Measurements from ENCODE around the gene SELENON. TPM values are rescaled to one million over a fixed set of nuclear protein-coding genes. Genes with fewer than 3 reads are reported as not detected.

The SELENON gene
- total RNA-seq, 1 donor from 2014 or later: 146 TPM

- Mint-ChIP-seq H3K27ac (ENCODE audit: unreplicated experiment) (peak overlapping the region; percentile 70), H3K9me3 (no peaks in the 10 kb centered on the region), H3K27me3 (ENCODE audit: low read depth) (no peaks in the 10 kb centered on the region), H3K4me3 (peak overlapping the region; percentile 13), H3K4me1 (peaks cover 72% of the 10 kb centered on the region), H3K36me3 (ENCODE audit: low read depth) (no peaks in the 10 kb centered on the region)
- no peak for DNase-seq (ENCODE audit: low read depth, low spot score)
- no peak for TF ChIP-seq CTCF (conservative IDR thresholded peaks at IDR 0.05)
Measured at GRCh38 chr1:25772692-25773245, 27.2 kb upstream of the SELENON start.

- DNase-seq (ENCODE audit: low read depth, low spot score): no peak
- Mint-ChIP-seq H3K27ac (ENCODE audit: unreplicated experiment) (no peak overlapping the region), H3K36me3 (ENCODE audit: low read depth) (no peaks in the 10 kb centered on the region), H3K4me1 (peaks cover 72% of the 10 kb centered on the region), H3K4me3 (peak overlapping the region; percentile 36), H3K9me3 (no peaks in the 10 kb centered on the region), H3K27me3 (ENCODE audit: low read depth) (no peaks in the 10 kb centered on the region)
- TF ChIP-seq CTCF (conservative IDR thresholded peaks at IDR 0.05): no peak
Measured at GRCh38 chr1:25773441-25774125, 26.4 kb upstream of the SELENON start.

- DNase-seq (ENCODE audit: low read depth, low spot score): no peak
- no peak overlapping the region for H3K27ac Mint-ChIP-seq (ENCODE audit: unreplicated experiment)
- H3K4me1 Mint-ChIP-seq: peaks cover 65% of the 10 kb centered on the region
- H3K9me3 Mint-ChIP-seq: no peaks in the 10 kb centered on the region
- peak overlapping the region; percentile 12 for H3K4me3 Mint-ChIP-seq
- no peak for TF ChIP-seq CTCF (conservative IDR thresholded peaks at IDR 0.05)
- H3K27me3 Mint-ChIP-seq (ENCODE audit: low read depth): no peaks in the 10 kb centered on the region
- no peaks in the 10 kb centered on the region for H3K36me3 Mint-ChIP-seq (ENCODE audit: low read depth)
Measured at GRCh38 chr1:25774206-25774803, 25.7 kb upstream of the SELENON start.

GRCh38 chr1:25774921-25775771, 24.8 kb upstream of the SELENON start:
- no peaks in the 10 kb centered on the region for H3K36me3 Mint-ChIP-seq (ENCODE audit: low read depth)
- no peaks in the 10 kb centered on the region for H3K9me3 Mint-ChIP-seq
- H3K4me1 Mint-ChIP-seq: peaks cover 66% of the 10 kb centered on the region
- peak overlapping the region; percentile 92 for H3K27ac Mint-ChIP-seq (ENCODE audit: unreplicated experiment)
- no peak for DNase-seq (ENCODE audit: low read depth, low spot score)
- TF ChIP-seq CTCF (conservative IDR thresholded peaks at IDR 0.05): no peak
- no peaks in the 10 kb centered on the region for H3K27me3 Mint-ChIP-seq (ENCODE audit: low read depth)
- no peak overlapping the region for H3K4me3 Mint-ChIP-seq

GRCh38 chr1:25779388-25779787, 20.6 kb upstream of the SELENON start:
- Mint-ChIP-seq H3K9me3 (no peaks in the 10 kb centered on the region), H3K27me3 (ENCODE audit: low read depth) (no peaks in the 10 kb centered on the region), H3K4me1 (peaks cover 55% of the 10 kb centered on the region), H3K4me3 (no peak overlapping the region), H3K36me3 (ENCODE audit: low read depth) (no peaks in the 10 kb centered on the region), H3K27ac (ENCODE audit: unreplicated experiment) (no peak overlapping the region)
- DNase-seq (ENCODE audit: low read depth, low spot score): no peak
- TF ChIP-seq CTCF (conservative IDR thresholded peaks at IDR 0.05): no peak

Measured in neural crest cell (in vitro differentiated cells).